Thyroid gland (tissue), 4 donors: Measurements from ENCODE around the gene USP3. TPM values are rescaled to one million over a fixed set of nuclear protein-coding genes. Genes with fewer than 3 reads are reported as not detected.
A peak's percentile ranks its signal among the peaks of the same experiment; 100 is the strongest.

Experiments used
- DNase-seq, 2 donors: peaks; one replicate each; pipeline ENCODE4 v3.0.0-alpha.2; 2019
- H3K27ac ChIP-seq, 3 donors: fragments of 200-600 bp; sonication (generic); 1 replicate in 2 of 3; 2 replicates in 1 of 3; pipeline ENCODE4 v1.5.1; 2016 to 2019; ENCODE audit warnings: mild to moderate bottlenecking in 1 of 3, moderate library complexity in 1 of 3
- H3K27me3 ChIP-seq: fragments of 200-600 bp; sonication (generic); one replicate; pipeline ENCODE4 v1.5.1; 2019
- H3K36me3 ChIP-seq, 2 donors: fragments of 200-600 bp; sonication (generic); one replicate each; pipeline ENCODE4 v1.5.1; 2016 to 2019
- H3K4me1 ChIP-seq, 2 donors: fragments of 200-600 bp; sonication (generic); one replicate each; pipeline ENCODE4 v1.5.1; 2017 to 2019
- H3K4me3 ChIP-seq, 3 donors: fragments of 200-600 bp; sonication (generic); replicated peaks in 1 of 3; 1 replicate in 2 of 3; 2 replicates in 1 of 3; pipeline ENCODE4 v1.5.1; 2016; ENCODE audit warnings: mild to moderate bottlenecking in 1 of 3
- H3K9me3 ChIP-seq: fragments of 200-600 bp; sonication (generic); one replicate; pipeline ENCODE4 v1.5.1; 2017
- CTCF ChIP-seq, 6 experiments: fragments of 200-600 bp in 3 of 6; fragments of 450-650 bp in 3 of 6; sonication (generic) in 3 of 6; IDR thresholded peaks; one replicate each; pipeline ENCODE4 v1.5.1; 2016 to 2019; ENCODE audit warnings: antibody characterized with exemption in 6 of 6, mild to moderate bottlenecking in 2 of 6, inconsistent platforms in 1 of 6, moderate library complexity in 1 of 6
- POLR2A ChIP-seq, 2 donors: fragments of 450-650 bp; IDR thresholded peaks; one replicate each; pipeline ENCODE4 v1.6.1; 2017; ENCODE audit warnings: antibody characterized with exemption in 2 of 2, mild to moderate bottlenecking in 2 of 2, moderate library complexity in 1 of 2
- WGBS, 2 donors: methylation state at CpG; one replicate each; pipeline ENCODE4 v1.1.5; 2017; 5-methylcytosine and 5-hydroxymethylcytosine counted together
- intact Hi-C: fragments of 100-400 bp; cut with DNase I; formaldehyde crosslinking; loops from one replicate; pipeline ENCODE4 v1.15.1; 2023
- total RNA-seq, 4 donors: library from RNA; depleted of rRNA; stranded (reverse); fragments of >200 nt; gene quantifications; one replicate each; pipeline ENCODE4 v1.2.3, GENCODE V29; 2016

USP3 gene
- 10 to 100 TPM; 42.9 to 82.2 (median 53.7) TPM for total RNA-seq

GRCh38 chr15:63504247-63504978 is at the start of gene USP3:
Gene USP3 (plus strand): TSS chr15:63504593. CDS start chr15:63504740, 147 bp downstream.
- peak in 1 of 2 donors; percentile 89 for TF ChIP-seq POLR2A (IDR thresholded peaks at IDR 0.05)
- TF ChIP-seq CTCF (IDR thresholded peaks at IDR 0.05): peak in 3 of 6 experiments; percentile 24 to 58 (median 45)
- 0 to 10% methylated on average over 2 to 4 of the region's 88 CpGs for WGBS, 2 donors
- Histone ChIP-seq H3K36me3 (no peaks in the 10 kb centered on the region), H3K4me1 (peaks cover 31 to 55% of the 10 kb centered on the region in 2 donors), H3K27ac (peak within 1 kb of the TSS; percentile 87 to 95 (median 93)), H3K9me3 (no peaks in the 10 kb centered on the region), H3K4me3 (peak within 1 kb of the TSS; percentile 57 to 89 (median 79)), H3K27me3 (no peaks in the 10 kb centered on the region)
- DNase-seq: peak; percentile 93 to 94
- intact Hi-C loops: loop anchor here (5.0 to 10.0 kb wide), 2 partner anchors 50 to 93 kb away; partner anchors contain the start of gene FBXL22

- Histone ChIP-seq H3K9me3 (no peaks in the 10 kb centered on the region), H3K4me3 (no peak overlapping the region), H3K27me3 (no peaks in the 10 kb centered on the region), H3K4me1 (peaks cover 0 to 11% of the 10 kb centered on the region in 2 donors), H3K36me3 (no peaks in the 10 kb centered on the region), H3K27ac (no peak overlapping the region)
- WGBS, 2 donors: 90 to 94% methylated on average over 1 of the region's 1 CpG
- TF ChIP-seq POLR2A (IDR thresholded peaks at IDR 0.05) (no peak), CTCF (IDR thresholded peaks at IDR 0.05) (no peak)
- DNase-seq: no peak
- intact Hi-C loops: no loop called here
Observed at GRCh38 chr15:63456258-63456657, 48.1 kb upstream of the USP3 start.

- no peaks in the 10 kb centered on the region for H3K36me3 ChIP-seq
- no peaks in the 10 kb centered on the region for H3K27me3 ChIP-seq
- no peak for TF ChIP-seq CTCF (IDR thresholded peaks at IDR 0.05)
- no peak for TF ChIP-seq POLR2A (IDR thresholded peaks at IDR 0.05)
- no peaks in the 10 kb centered on the region for H3K9me3 ChIP-seq
- no peak overlapping the region for H3K27ac ChIP-seq
- peak; percentile 38 to 39 for DNase-seq
- intact Hi-C loops: no loop called here
- WGBS, 2 donors: 38 to 40% methylated on average over 5 of the region's 5 CpGs
- H3K4me1 ChIP-seq: peaks cover 0 to 11% of the 10 kb centered on the region in 2 donors
- H3K4me3 ChIP-seq: no peak overlapping the region
Observed at GRCh38 chr15:63457379-63457778, 47.0 kb upstream of the USP3 start.

- 72 to 81% methylated on average over 5 of the region's 5 CpGs for WGBS, 2 donors
- H3K4me1 ChIP-seq: peaks cover 0 to 6% of the 10 kb centered on the region in 2 donors
- intact Hi-C loops: no loop called here
Observed at GRCh38 chr15:63458026-63458425, 46.4 kb upstream of the USP3 start.

More at GRCh38 chr15:63458026-63458425, 46.4 kb upstream of the USP3 start:
- no peak overlapping the region for H3K27ac ChIP-seq
- H3K27me3 ChIP-seq: no peaks in the 10 kb centered on the region
- H3K4me3 ChIP-seq: no peak overlapping the region
- TF ChIP-seq POLR2A (IDR thresholded peaks at IDR 0.05): no peak
- no peak for TF ChIP-seq CTCF (IDR thresholded peaks at IDR 0.05)
- H3K36me3 ChIP-seq: no peaks in the 10 kb centered on the region
- no peak for DNase-seq
- H3K9me3 ChIP-seq: no peaks in the 10 kb centered on the region
